MCF 10A (cell line): ENCODE measurements around the gene VPS37D. TPM values are rescaled to one million over a fixed set of nuclear protein-coding genes. Genes with fewer than 3 reads are reported as not detected.

Experiments
- BruUV-seq: library from RNA; stranded (reverse); fragments of 400-500 nt; replicated peaks from 2 replicates; lab custom pipeline; 2021; lab: Mats Ljungman, UMichigan
- CTCF ChIA-PET: fragments of 300-600 bp; sonication (Branson Sonifier 250); formaldehyde crosslinking; extraction: SDS; loops from one replicate; lab custom pipeline; 2021; ENCODE audit warnings: antibody characterized with exemption, inconsistent platforms; lab: Yijun Ruan, JAX
- POLR2A ChIA-PET: fragments of 300-600, 350-650 bp; sonication (Branson Sonifier 250); formaldehyde crosslinking; extraction: SDS; loops from one replicate; lab custom pipeline; 2020; ENCODE audit warnings: antibody characterized with exemption, inconsistent platforms; lab: Yijun Ruan, JAX
- DNase-seq: peaks from one replicate; pipeline ENCODE4 v3.0.0-alpha.2; 2018; ENCODE audit not compliant: unreplicated experiment
- H3K27ac Mint-ChIP-seq: one replicate; pipeline ENCODE4 v1.8.0; 2022; ENCODE audit warnings: mild to moderate bottlenecking, low read depth, mixed read lengths; ENCODE audit not compliant: unreplicated experiment
- H3K27me3 Mint-ChIP-seq: one replicate; pipeline ENCODE4 v1.8.0; 2022; ENCODE audit warnings: mixed read lengths; ENCODE audit not compliant: insufficient read depth, unreplicated experiment
- H3K36me3 Mint-ChIP-seq: one replicate; pipeline ENCODE4 v1.8.0; 2022; ENCODE audit warnings: mild to moderate bottlenecking, moderate library complexity, mixed read lengths; ENCODE audit not compliant: insufficient read depth, unreplicated experiment
- H3K4me1 Mint-ChIP-seq: one replicate; pipeline ENCODE4 v1.8.0; 2022; ENCODE audit warnings: mixed read lengths; ENCODE audit not compliant: insufficient read depth, unreplicated experiment
- H3K4me3 Mint-ChIP-seq: one replicate; pipeline ENCODE4 v1.8.0; 2022; ENCODE audit warnings: mild to moderate bottlenecking, moderate library complexity, mixed read lengths; ENCODE audit not compliant: unreplicated experiment
- H3K9me3 Mint-ChIP-seq: one replicate; pipeline ENCODE4 v1.8.0; 2022; ENCODE audit warnings: mixed read lengths; ENCODE audit not compliant: unreplicated experiment
- intact Hi-C: fragments of 100-400 bp; cut with micrococcal nuclease; formaldehyde crosslinking; loops from 2 replicates; pipeline ENCODE4 v1.14.1; 2022
- total RNA-seq: library from RNA; stranded (reverse); gene quantifications from 2 replicates; pipeline ENCODE4 v1.2.3, GENCODE V29; 2022
- TF ChIP-seq, protein P1 (sequence below): fragments of 200-600 bp; IDR thresholded peaks from one replicate; pipeline ENCODE4 v1.8.0; 2022; ENCODE audit warnings: antibody characterized with exemption, mild to moderate bottlenecking; ENCODE audit not compliant: unreplicated experiment

Gene VPS37D
- total RNA-seq, 1 experiment from 2014 or later: 0.44 TPM

DNA sequence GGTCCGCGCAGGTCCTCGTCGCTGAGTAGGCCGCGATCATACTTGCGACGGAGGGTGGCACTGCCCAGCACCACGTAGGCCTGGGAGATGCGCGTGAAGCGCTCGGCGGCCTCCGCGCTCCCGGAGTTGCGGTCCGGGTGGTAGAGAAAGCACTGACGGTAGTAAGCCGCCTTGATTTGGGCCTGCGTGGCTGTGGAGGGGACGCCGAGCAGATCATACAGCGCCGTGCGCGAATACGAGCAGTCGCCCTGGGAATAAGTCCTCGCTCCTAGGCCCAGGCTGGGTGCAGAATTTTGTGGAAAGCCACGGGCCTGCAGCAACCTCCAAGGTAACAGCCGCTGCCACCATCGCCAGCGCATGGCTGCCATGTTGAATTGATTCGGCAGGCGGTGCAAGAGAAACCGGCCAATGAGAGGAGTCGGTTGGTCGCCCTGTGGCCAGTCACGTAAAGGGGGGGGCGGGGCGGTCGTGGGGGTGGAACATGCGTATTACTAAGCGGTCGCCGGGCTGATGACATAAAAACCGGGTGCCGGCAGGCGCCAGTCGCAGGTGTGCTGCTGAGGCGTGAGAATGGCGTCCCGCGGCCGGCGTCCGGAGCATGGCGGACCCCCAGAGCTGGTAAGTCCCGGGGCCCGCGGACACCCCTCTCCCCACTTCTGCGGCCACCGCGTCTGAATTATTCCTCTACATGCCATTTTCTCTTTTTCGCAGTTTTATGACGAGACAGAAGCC lies 15.6 kb downstream of the VPS37D start, which contains the start of the genes BUD23 and DNAJC30:
TSS of gene BUD23 (plus strand) at position 542 of the 732 bp plus-strand sequence. CDS start at position 571, 29 bp downstream.
TSS of gene DNAJC30 (minus strand) at position 398 of the 732 bp plus-strand sequence. CDS start at position 368, 30 bp downstream.
- H3K27ac Mint-ChIP-seq: peak within 1 kb of the TSS; percentile 97
- TF ChIP-seq, protein P1, sequence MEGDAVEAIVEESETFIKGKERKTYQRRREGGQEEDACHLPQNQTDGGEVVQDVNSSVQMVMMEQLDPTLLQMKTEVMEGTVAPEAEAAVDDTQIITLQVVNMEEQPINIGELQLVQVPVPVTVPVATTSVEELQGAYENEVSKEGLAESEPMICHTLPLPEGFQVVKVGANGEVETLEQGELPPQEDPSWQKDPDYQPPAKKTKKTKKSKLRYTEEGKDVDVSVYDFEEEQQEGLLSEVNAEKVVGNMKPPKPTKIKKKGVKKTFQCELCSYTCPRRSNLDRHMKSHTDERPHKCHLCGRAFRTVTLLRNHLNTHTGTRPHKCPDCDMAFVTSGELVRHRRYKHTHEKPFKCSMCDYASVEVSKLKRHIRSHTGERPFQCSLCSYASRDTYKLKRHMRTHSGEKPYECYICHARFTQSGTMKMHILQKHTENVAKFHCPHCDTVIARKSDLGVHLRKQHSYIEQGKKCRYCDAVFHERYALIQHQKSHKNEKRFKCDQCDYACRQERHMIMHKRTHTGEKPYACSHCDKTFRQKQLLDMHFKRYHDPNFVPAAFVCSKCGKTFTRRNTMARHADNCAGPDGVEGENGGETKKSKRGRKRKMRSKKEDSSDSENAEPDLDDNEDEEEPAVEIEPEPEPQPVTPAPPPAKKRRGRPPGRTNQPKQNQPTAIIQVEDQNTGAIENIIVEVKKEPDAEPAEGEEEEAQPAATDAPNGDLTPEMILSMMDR: no peak
- H3K4me1 Mint-ChIP-seq: peaks cover 18% of the 10 kb centered on the region
- BruUV-seq: no TSS peak
- ChIA-PET CTCF (interaction anchor here (1.1 to 2.3 kb wide), 3 partner anchors 10 to 49 kb away, joined by 3 to 6 read pairs (median 6); no protein-coding TSS in a partner anchor), POLR2A (interaction anchor here (0.6 to 1.5 kb wide), 7 partner anchors 14 to 492 kb away, joined by 3 to 4 read pairs (median 3); partner anchors contain the start of gene STX1A)
- no peaks in the 10 kb centered on the region for H3K27me3 Mint-ChIP-seq
- no peaks in the 10 kb centered on the region for H3K9me3 Mint-ChIP-seq
- H3K36me3 Mint-ChIP-seq: peaks cover 27% of the 10 kb centered on the region
- peak; percentile 97 for DNase-seq
- intact Hi-C loops: loop anchor here (1.0 to 2.0 kb wide), 3 partner anchors 36 to 70 kb away; partner anchors contain the start of genes MLXIPL and STX1A
- peak within 1 kb of the TSS; percentile 94 for H3K4me3 Mint-ChIP-seq

DNA sequence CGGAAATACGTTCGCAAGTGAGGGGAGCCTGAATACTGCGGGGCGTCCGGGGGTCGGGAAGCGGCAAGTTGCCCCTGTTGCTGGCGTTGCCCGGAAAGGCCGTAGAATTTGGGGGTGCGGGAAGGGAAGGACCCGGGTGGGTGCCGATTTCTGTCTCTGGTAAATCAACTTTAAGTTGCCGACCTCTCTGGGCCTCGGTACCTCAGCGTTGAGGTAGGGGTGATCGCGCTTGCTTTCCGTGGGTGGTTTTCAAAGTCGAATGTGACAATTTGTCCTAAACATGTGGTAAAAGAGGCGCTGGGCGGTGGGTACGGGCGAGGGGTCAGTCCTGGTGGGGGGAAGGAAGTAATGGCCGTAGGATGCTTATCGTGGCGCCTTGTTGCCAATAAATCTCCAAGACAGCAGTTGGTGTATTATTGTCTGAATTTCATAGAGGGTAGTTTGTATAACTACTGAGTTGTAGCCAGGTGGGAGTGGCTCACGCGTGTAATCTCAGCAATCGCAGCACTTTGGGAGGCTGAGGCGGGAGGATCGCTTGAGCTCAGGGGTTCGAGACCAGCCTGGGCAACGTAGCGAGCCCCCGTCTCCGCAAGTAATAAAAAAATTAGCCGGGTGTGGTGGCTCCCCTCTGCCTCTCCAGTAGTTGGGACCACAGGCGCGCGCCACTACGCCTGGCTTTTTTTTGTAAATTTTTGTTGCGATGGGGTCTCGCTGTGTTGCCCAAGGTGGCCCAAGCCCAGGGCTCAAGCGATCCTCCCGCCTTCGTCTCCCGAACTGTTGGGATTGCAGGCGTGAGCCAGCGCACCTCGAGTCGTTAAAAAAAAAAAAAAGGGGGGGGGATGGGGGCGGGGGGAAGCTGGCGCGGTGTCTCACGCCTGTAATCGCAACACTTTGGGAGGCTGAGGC lies 16.4 kb downstream of the VPS37D start:
- intact Hi-C loops: loop anchor here (1.0 to 2.0 kb wide), 3 partner anchors 35 to 71 kb away; partner anchors contain the start of genes MLXIPL and STX1A
- TSS peak; percentile 83 for BruUV-seq
- DNase-seq: no peak
- ChIA-PET CTCF (interaction anchor here (0.6 to 2.3 kb wide), 5 partner anchors 16 to 53 kb away, joined by 3 to 6 read pairs (median 3); no protein-coding TSS in a partner anchor), POLR2A (interaction anchor here (0.6 to 1.5 kb wide), 9 partner anchors 15 to 491 kb away, joined by 3 to 4 read pairs (median 3); partner anchors contain the start of gene STX1A)
- H3K4me1 Mint-ChIP-seq: peaks cover 18% of the 10 kb centered on the region
- H3K9me3 Mint-ChIP-seq: no peaks in the 10 kb centered on the region
- H3K36me3 Mint-ChIP-seq: peaks cover 28% of the 10 kb centered on the region
- peak overlapping the region; percentile 97 for H3K27ac Mint-ChIP-seq
- no peaks in the 10 kb centered on the region for H3K27me3 Mint-ChIP-seq
- TF ChIP-seq, protein P1: no peak
- H3K4me3 Mint-ChIP-seq: peak overlapping the region; percentile 94

DNA sequence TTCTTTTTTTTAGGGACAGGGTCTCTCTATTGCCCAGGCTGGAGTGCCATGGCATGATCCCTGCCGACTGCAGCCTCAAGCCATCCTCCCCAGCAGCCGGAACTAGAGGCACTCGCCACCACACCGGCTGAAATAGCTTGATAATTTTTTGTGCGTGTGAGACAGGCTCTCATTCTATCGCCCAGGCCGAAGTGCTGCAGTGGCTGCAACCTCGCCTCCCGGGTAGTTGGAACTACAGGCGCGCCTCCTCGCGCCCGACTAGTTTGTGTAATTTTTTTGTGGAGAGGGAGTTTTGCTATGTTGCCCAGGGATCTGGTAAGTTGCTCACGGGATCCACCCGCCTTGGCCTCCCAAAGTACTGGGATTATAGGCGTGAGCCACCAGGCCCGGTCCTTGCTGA lies 17.7 kb downstream of the VPS37D start:
- ChIA-PET CTCF (interaction anchor here (2.3 kb wide), 1 partner anchor 15 kb away, joined by 6 read pairs; no protein-coding TSS in a partner anchor), POLR2A (interaction anchor here (0.6 kb wide), 1 partner anchor 30 kb away, joined by 3 read pairs; no protein-coding TSS in a partner anchor)
- BruUV-seq: no TSS peak
- Mint-ChIP-seq H3K4me3 (no peak overlapping the region), H3K27ac (no peak overlapping the region), H3K36me3 (peaks cover 41% of the 10 kb centered on the region), H3K27me3 (no peaks in the 10 kb centered on the region), H3K9me3 (no peaks in the 10 kb centered on the region), H3K4me1 (peaks cover 18% of the 10 kb centered on the region)
- TF ChIP-seq, protein P1: no peak
- no peak for DNase-seq
- intact Hi-C loops: no loop called here
